Caco-2 (cell line): ENCODE data around the gene NCKAP5. TPM values are rescaled to one million over a fixed set of nuclear protein-coding genes. Genes with fewer than 3 reads are reported as not detected.

Experiments used
- BruUV-seq: library from RNA; stranded (reverse); fragments of 400-500 nt; replicated peaks from 2 replicates; lab custom pipeline; 2021; lab: Mats Ljungman, UMichigan
- CTCF ChIA-PET: fragments of 300-600 bp; sonication (Branson Sonifier 250); formaldehyde crosslinking; loops from one replicate; lab custom pipeline; 2022; ENCODE audit warnings: antibody characterized with exemption; lab: Charles Lee
- POLR2A ChIA-PET: fragments of 300-600 bp; sonication (Branson Sonifier 250); formaldehyde crosslinking; loops from one replicate; lab custom pipeline; 2022; ENCODE audit warnings: antibody characterized with exemption; lab: Charles Lee
- DNase-seq, 2 experiments: peaks; one replicate each; pipeline versions ENCODE4 v3.0.0 to v3.0.0-alpha.2; 2020 to 2022
- H3K27me3 ChIP-seq: replicated peaks from 2 replicates; pipeline ENCODE4 v1.6.0; 2011; ENCODE audit warnings: low read length; ENCODE audit not compliant: control insufficient read depth, insufficient read depth
- H3K36me3 ChIP-seq: 2 replicates; pipeline ENCODE4 v1.5.1; 2011; ENCODE audit warnings: low read length; ENCODE audit not compliant: control insufficient read depth, insufficient read depth
- H3K4me1 ChIP-seq: fragments of 250-450 bp; sonication (Bioruptor Pico); 2 replicates; pipeline ENCODE4 v1.5.1; 2020; ENCODE audit warnings: mild to moderate bottlenecking
- H3K4me3 ChIP-seq: 2 replicates; pipeline ENCODE4 v1.5.1; 2011; ENCODE audit warnings: low read depth, mild to moderate bottlenecking, control low read depth, low read length
- H3K9me3 ChIP-seq: fragments of 250-450 bp; sonication (Bioruptor Pico); 2 replicates; pipeline ENCODE4 v1.5.1; 2020; ENCODE audit warnings: mild to moderate bottlenecking, moderate library complexity
- H3K27ac Mint-ChIP-seq: one replicate; pipeline ENCODE4 v1.8.0; 2022; ENCODE audit warnings: mixed read lengths; ENCODE audit not compliant: unreplicated experiment
- H3K27me3 Mint-ChIP-seq: one replicate; pipeline ENCODE4 v1.8.0; 2022; ENCODE audit warnings: mixed read lengths; ENCODE audit not compliant: insufficient read depth, unreplicated experiment
- H3K36me3 Mint-ChIP-seq: one replicate; pipeline ENCODE4 v1.8.0; 2022; ENCODE audit warnings: mild to moderate bottlenecking, mixed read lengths; ENCODE audit not compliant: insufficient read depth, unreplicated experiment
- H3K4me1 Mint-ChIP-seq: one replicate; pipeline ENCODE4 v1.8.0; 2022; ENCODE audit warnings: low read depth, mixed read lengths; ENCODE audit not compliant: unreplicated experiment
- H3K4me3 Mint-ChIP-seq: one replicate; pipeline ENCODE4 v1.8.0; 2022; ENCODE audit warnings: mild to moderate bottlenecking, moderate library complexity, mixed read lengths; ENCODE audit not compliant: unreplicated experiment
- H3K9me3 Mint-ChIP-seq: one replicate; pipeline ENCODE4 v1.8.0; 2022; ENCODE audit warnings: mixed read lengths; ENCODE audit not compliant: unreplicated experiment
- CTCF ChIP-seq, 2 experiments: fragments of 200-600 bp in 1 of 2; IDR thresholded peaks; 1 replicate in 1 of 2; 2 replicates in 1 of 2; pipeline versions ENCODE4 v1.5.1 to v1.8.0; 2011 to 2022; ENCODE audit warnings: antibody characterized with exemption in 1 of 2, control low read depth in 1 of 2, inconsistent platforms in 1 of 2, low read depth in 1 of 2, low read length in 1 of 2, mild to moderate bottlenecking in 1 of 2, moderate library complexity in 1 of 2; ENCODE audit not compliant: insufficient read depth in 1 of 2, severe bottlenecking in 1 of 2, unreplicated experiment in 1 of 2
- intact Hi-C: fragments of 100-400 bp; cut with micrococcal nuclease; formaldehyde crosslinking; loops from one replicate; pipeline ENCODE4 v1.10.0; 2022; ENCODE audit not compliant: unreplicated experiment
- total RNA-seq: library from RNA; stranded (reverse); gene quantifications from 2 replicates; pipeline ENCODE4 v1.2.3, GENCODE V29; 2022

The NCKAP5 gene
- total RNA-seq, 1 experiment from 2014 or later: 3.8 TPM

DNA sequence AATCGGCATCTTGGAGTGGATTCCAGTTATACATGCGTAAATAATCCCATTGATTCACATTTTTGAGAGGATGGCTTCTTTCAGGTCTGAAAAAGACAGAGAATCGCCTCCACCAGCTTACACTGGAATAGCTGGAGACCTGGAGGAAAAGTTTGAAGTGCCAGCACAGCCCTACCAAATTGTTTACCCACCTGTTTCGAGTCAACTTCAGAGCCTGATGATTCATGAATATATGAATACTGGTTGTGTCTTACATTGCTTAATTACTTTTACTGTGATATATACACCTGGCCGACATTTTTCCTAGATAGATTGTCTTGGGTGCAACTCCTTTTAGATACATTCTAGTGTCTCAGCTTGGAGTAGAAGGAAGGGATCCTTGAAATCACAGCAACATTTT, 335 bp upstream of the NCKAP5 start:
- TF ChIP-seq CTCF (IDR thresholded peaks at IDR 0.05; ENCODE audit: insufficient read depth in 1 of 2, low read depth in 1 of 2, low read length in 1 of 2, severe bottlenecking in 1 of 2, unreplicated experiment in 1 of 2): no peak
- DNase-seq: no peak
- no TSS peak for BruUV-seq
- Mint-ChIP-seq H3K27ac (peak overlapping the region; percentile 29), H3K27me3 (no peaks in the 10 kb centered on the region), H3K4me1 (peaks cover 28% of the 10 kb centered on the region), H3K4me3 (peak overlapping the region; percentile 71), H3K36me3 (no peaks in the 10 kb centered on the region), H3K9me3 (no peaks in the 10 kb centered on the region)
- no peaks in the 10 kb centered on the region for H3K9me3 ChIP-seq
- H3K36me3 ChIP-seq: no peaks in the 10 kb centered on the region
- ChIA-PET POLR2A (no interaction called here), CTCF (interaction anchor here (0.6 to 1.7 kb wide), 3 partner anchors 212 to 1153 kb away, joined by 4 to 11 read pairs (median 5); no protein-coding TSS in a partner anchor)
- intact Hi-C loops: loop anchor here (1.0 to 5.0 kb wide), 2 partner anchors 8 to 214 kb away; no protein-coding TSS in a partner anchor
- no peak overlapping the region for H3K4me3 ChIP-seq
- H3K27me3 ChIP-seq: no peaks in the 10 kb centered on the region
- peaks cover 19% of the 10 kb centered on the region for H3K4me1 ChIP-seq

GRCh38 chr2:133562558-133562957, 5.7 kb downstream of the NCKAP5 start:
- intact Hi-C loops: loop anchor here (5.0 kb wide), 1 partner anchor 45 kb away; no protein-coding TSS in a partner anchor
- Histone ChIP-seq H3K27me3 (no peaks in the 10 kb centered on the region), H3K36me3 (no peaks in the 10 kb centered on the region), H3K4me1 (peaks cover 8% of the 10 kb centered on the region; the same call in 1 of the 2 replicates), H3K9me3 (no peaks in the 10 kb centered on the region), H3K4me3 (no peak overlapping the region)
- no peak for DNase-seq
- no TSS peak for BruUV-seq
- Mint-ChIP-seq H3K36me3 (no peaks in the 10 kb centered on the region), H3K9me3 (no peaks in the 10 kb centered on the region), H3K27ac (no peak overlapping the region), H3K27me3 (no peaks in the 10 kb centered on the region), H3K4me3 (no peak overlapping the region), H3K4me1 (peaks cover 10% of the 10 kb centered on the region)
- no peak for TF ChIP-seq CTCF (IDR thresholded peaks at IDR 0.05; ENCODE audit: insufficient read depth in 1 of 2, low read depth in 1 of 2, low read length in 1 of 2, severe bottlenecking in 1 of 2, unreplicated experiment in 1 of 2)
- ChIA-PET CTCF (no interaction called here), POLR2A (no interaction called here)

DNA sequence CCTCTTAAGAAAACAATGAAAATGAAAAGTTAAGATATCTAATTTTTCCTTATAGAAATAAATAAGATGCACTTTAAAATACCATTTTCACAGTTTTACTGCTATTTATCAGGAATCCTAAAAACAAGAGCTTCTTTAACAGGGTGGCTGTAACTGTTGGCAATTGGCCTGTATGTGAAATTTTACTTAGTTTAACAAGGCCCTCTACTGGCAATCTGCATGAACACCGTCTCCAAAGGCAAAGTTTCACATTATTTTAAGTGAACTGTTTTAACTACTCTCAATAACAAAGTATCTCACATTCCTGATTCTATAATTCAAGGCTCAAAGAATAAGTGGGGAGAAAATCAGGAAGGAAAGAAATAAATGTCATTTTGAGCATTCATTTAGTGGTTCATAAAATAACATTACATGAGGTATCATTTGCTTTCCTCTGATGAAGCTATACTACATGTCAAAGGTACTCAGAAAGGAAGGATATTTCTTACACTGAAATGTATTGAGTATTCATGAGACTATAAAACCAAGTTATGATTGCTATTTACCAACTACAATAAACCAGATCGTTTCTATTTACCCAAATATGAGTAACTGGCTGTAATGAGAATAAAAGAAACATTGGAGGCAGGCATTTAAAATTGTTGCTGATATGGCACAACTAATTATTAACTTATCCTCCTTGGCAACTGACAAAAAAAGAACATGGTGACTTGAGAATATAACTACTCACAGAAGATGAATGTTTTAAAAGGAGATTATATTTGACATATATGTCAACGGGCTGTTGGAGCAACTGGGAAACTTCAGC, 7.0 kb downstream of the NCKAP5 start:
- H3K4me3 ChIP-seq: no peak overlapping the region
- TF ChIP-seq CTCF (IDR thresholded peaks at IDR 0.05; ENCODE audit: insufficient read depth in 1 of 2, low read depth in 1 of 2, low read length in 1 of 2, severe bottlenecking in 1 of 2, unreplicated experiment in 1 of 2): peak; percentile 58 to 72
- H3K36me3 ChIP-seq: no peaks in the 10 kb centered on the region
- H3K27ac Mint-ChIP-seq: no peak overlapping the region
- intact Hi-C loops: loop anchor here (1.0 to 5.0 kb wide), 5 partner anchors 29 to 298 kb away; no protein-coding TSS in a partner anchor
- no peaks in the 10 kb centered on the region for H3K4me1 Mint-ChIP-seq
- H3K4me3 Mint-ChIP-seq: no peak overlapping the region
- H3K27me3 ChIP-seq: no peaks in the 10 kb centered on the region
- H3K9me3 Mint-ChIP-seq: no peaks in the 10 kb centered on the region
- BruUV-seq: no TSS peak
- no peaks in the 10 kb centered on the region for H3K27me3 Mint-ChIP-seq
- ChIA-PET CTCF (interaction anchor here (0.6 to 1.8 kb wide), 5 partner anchors 15 to 235 kb away, joined by 3 to 13 read pairs (median 3); no protein-coding TSS in a partner anchor), POLR2A (no interaction called here)
- H3K36me3 Mint-ChIP-seq: no peaks in the 10 kb centered on the region
- H3K4me1 ChIP-seq: no peaks in the 10 kb centered on the region
- H3K9me3 ChIP-seq: no peaks in the 10 kb centered on the region
- peak in 1 of 2 experiments; percentile 21 for DNase-seq
